SK-N-DZ (cell line): ENCODE data around the gene ADGRE1.

Experiments
- DNase-seq: peaks from one replicate; pipeline ENCODE4 v3.0.0-alpha.2; 2015; ENCODE audit warnings: low spot score

Gene ADGRE1

GRCh38 chr19:6875218-6875617 is 12.2 kb upstream of the ADGRE1 start:
- DNase-seq, result no peak

DNA sequence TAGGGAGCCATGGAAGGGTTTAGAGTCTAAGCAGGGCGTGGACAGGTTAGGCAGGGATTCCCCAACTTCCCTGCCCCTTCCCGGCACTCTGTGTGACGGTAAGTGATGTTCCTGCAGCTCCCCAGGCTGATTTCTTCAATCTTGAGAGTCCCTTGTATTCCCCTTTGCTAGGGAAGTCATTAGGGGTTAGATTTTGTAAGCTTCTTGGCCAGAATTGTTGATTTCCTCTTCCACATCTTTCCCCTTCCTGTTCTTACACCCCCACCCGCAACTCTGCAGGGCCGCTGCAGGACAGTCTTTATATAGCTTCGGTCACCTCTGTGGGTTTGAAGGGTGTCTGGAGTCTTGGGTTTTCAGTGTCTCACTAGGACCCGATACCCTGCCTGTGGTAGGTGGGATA is 10.6 kb upstream of the ADGRE1 start:
- no peak for DNase-seq

DNA sequence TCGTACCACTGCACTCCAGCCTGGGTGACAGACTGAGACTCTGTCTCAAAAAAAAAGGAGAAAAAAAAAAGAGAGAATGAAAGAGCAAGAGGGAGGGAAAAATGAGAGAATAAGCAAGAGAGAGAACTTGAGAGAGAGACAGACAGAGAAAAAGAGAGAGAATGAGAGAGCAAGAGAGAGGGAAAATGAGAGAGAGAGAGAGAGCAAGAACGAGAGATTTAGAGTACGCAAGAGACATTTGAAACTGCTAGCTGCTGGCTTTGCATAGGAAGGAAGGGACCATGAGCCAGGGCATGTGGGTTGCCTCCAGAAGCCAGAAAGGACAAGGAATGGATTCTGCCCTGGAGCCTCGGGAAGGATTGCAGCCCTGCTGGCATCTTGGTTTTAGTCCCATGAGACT is 9.6 kb upstream of the ADGRE1 start:
- no peak for DNase-seq

- no peak for DNase-seq
These were observed 992 bp upstream of the ADGRE1 start for GRCh38 chr19:6886277-6886897.

GRCh38 chr19:6888967-6889366 is 1.6 kb downstream of the ADGRE1 start:
- no peak for DNase-seq

DNA sequence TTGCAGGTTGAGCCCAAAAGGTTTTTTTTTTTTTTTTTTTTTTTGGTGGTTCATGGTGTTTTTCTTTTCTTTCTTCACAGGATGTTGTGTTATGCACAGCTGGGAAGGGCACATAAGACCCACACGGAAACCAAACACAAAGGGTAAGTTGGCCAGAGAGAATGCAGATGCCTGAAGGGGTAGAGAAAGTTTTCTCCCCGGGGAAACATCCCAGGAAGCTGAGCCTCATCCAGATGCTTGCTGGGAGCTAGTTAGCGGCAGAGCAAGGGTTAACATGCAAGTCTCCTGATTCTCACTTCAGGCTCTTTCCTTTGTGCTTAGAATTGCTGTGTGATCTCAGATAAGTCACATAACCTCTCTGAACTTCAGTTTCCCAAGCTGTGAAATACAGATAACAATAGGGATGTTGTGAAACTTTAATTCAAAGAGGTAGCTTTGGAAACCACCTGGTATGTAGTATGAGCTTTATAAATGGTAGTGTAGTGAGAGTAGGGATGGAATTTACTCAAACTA is 3.1 kb downstream of the ADGRE1 start:
- DNase-seq, result no peak

GRCh38 chr19:6890938-6891337 is 3.6 kb downstream of the ADGRE1 start:
- DNase-seq, result no peak

DNA sequence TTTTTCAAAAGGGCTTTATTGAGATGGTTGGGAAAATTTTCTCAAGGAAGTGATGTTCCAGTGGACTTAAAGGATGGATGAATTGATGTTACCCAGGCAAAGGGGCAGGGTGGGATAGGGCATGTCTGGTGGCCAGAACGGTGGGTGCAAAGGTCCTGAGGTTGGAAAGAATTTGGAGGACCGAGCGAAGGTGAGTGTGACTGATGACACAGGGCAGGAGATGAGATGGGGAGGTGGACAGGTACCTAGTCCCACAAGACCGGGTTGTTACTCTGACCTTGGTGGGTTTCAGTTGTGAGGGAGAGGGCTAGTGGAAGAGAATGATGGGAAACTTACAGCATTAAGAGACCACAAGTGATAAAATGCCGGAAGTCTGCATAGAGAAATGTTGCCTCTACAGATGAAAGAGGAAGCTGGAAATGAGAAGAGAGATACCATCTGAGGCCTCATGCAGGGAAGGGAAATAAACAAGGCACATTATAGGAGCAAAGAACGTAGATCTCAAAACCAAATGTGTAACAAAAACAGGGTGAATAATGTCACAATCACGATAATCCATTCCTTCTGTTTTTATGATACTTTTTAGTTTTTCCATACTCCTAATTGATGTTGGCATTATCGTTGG is 4.5 kb downstream of the ADGRE1 start:
- DNase-seq, result no peak

GRCh38 chr19:6894313-6894712 is 6.9 kb downstream of the ADGRE1 start:
- DNase-seq, result no peak

DNA sequence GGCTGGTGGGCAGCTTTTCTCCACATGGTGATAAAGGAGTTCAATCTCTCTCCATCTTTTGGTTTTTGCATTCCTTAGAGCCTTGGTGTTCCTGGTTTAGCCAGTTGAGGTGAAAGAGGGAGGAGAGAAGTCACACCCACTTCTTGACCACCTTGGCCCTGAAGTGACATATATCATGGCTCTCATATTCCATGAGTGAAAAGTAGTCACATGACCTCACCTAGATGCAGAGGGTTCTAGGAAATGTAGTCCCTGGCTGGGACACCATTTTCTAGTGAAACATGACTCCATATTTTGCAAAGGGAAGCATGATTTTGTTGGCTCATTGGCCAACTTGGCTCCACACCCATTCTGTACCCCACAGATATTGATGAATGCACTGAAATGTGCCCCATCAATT is 16.1 kb downstream of the ADGRE1 start:
- DNase-seq, result no peak

DNA sequence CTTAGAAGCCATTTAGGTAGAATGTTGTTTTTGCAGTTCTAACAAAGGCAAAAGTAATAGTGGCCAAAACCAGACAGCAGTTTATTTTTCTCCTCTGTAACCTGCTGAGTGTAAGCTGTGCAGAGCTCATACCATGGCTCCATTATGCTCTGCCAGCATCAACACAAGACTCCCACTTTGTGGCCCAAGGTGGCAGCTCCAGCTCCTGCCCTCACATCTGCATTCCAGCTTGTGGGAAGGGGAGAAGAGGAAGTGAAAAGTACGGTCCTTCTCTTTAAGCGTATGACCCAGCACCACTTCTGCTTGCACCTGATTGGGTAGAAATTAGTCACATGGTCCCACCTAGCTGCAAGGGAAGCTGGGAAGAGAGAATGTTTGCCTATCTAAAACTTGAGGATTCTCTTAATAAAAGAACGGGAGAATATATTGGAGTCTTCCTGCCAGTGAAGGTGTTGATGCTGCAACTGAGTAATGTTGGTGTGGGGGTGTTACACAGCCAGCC is 19.2 kb downstream of the ADGRE1 start:
- DNase-seq, result no peak

DNA sequence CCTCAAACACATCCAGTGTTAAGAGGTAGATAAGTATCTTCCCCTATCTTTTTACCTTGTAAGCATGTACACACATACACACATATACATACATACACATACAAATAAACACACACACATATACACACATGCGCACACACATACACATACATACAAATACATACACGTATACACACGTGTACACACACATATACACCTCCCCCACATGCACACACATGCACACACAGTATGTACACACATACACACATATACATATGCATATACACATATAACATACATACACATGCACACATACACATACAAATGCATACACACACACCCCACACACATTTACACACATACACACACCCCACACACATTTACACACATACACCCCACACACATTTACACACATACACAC is 24.1 kb downstream of the ADGRE1 start:
- no peak for DNase-seq

GRCh38 chr19:6914321-6914720 is 26.9 kb downstream of the ADGRE1 start:
- DNase-seq, result no peak

DNA sequence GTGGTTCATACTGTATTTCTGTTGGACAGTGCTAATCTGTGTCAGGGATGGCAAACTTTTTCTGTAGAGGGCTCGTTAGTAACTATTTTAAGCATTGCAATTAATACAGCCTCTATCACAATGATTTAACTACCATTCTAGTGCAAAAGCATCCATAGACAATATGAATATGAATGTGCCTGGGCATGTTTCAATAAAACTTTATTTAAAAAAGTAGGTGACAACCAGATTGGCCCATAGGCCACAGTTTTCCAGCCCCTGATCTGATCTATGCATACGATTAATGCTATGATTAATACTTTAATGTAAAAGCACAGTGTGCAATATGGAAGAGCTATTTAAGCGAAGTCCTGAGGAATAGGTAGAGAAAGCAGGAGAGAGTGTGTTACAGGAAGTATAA is 29.6 kb downstream of the ADGRE1 start:
- DNase-seq, result no peak

DNA sequence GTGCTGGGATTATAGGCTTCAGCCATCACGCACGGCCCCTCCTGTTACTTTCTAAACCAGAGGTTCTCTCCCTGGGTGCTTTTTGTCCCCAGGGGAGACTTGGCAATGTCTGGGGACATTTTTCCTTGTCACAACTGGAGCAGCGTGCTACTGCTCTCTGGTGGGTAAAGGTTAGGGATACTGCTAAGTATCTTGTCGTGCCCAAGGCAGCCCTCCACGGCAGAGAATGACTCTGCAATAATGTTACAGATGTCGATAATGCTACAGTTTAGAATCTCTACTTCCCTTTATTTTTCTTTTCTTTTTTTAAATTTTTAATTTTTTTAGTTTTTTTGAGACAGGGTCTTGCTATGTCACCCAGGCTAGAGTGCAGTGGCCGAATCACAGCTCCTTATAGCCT is 38.0 kb downstream of the ADGRE1 start:
- no peak for DNase-seq

- no peak for DNase-seq
These were observed 38.7 kb downstream of the ADGRE1 start for GRCh38 chr19:6925801-6926751.

- no peak for DNase-seq
These were observed 42.8 kb downstream of the ADGRE1 start for GRCh38 chr19:6930190-6930589.

GRCh38 chr19:6935069-6935468 is 47.7 kb downstream of the ADGRE1 start:
- no peak for DNase-seq

- DNase-seq, result no peak
These were observed 48.2 kb downstream of the ADGRE1 start for GRCh38 chr19:6935618-6936017.

DNA sequence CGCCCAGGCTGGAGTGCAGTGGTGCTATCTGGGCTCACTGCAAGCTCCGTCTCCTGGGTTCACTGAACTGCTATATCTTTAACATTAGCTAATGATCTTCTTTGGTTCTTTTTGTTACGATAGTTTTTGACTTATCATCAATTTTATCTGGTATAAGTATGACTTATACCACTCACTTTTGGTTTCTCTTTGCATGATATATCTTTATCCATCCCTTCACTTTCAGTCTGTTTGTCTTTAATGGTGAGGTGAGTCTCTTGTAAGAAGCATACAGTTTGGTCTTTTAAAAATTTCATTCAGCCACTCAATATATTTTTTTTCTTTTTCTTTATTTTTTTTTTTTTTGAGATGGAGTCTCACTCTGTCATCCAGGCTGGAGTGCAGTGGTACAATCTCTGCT is 58.4 kb downstream of the ADGRE1 start:
- DNase-seq, result no peak

GRCh38 chr19:6947745-6948144 is 60.4 kb downstream of the ADGRE1 start:
- no peak for DNase-seq

DNA sequence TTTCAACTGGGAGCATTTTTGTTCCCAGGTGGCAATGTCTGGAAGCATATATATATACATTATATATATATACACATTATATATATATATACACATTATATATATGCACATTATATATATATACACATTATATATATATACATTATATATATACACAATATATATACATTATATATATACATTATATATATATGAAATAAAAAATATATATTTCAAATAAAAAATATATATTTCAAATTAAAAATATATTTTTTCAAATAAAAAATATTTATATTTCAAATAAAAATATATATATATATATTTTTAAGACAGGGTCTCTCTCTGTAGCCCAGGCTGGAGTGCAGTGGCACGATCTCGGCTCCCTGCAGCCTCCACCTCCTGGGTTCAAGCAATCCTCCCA is 61.5 kb downstream of the ADGRE1 start:
- DNase-seq, result no peak
